HG03457 (cell line): ENCODE results near the gene TIFAB.

Source experiments
- ATAC-seq: cut with Tn5 transposase; IDR thresholded peaks from one replicate; pipeline ENCODE4 v1.9.1; 2021; ENCODE audit warnings: moderate number of reproducible peaks; ENCODE audit not compliant: unreplicated experiment

Gene TIFAB

DNA sequence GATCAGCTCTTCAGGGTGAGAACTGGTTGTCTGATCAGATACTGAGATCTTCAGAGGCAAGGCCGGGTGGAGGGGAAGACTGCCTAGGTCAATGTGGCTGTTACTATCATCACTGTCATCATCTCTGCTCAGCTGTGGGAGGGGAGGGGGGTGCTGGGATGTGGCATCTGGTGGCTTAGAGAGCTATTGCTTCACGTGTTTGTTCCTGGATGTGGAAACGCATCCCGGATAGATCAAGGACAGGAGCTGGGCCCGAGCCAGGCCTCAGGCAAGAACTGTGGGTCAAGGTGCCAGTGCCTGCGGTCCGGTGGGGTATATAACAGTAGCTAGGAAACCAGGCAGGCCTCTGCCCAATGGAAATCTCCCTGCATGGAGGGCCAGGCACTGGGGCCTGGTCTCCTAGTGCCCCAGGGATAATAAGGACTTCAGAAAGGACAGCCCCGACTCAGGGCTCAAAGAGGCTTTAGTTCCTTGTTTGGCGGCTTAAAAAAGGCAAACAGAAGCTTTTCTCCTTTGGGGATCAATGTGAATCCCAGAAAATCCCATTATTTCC, 30.3 kb upstream of the TIFAB start:
- ATAC-seq: no peak

- ATAC-seq: no peak
These were observed 29.8 kb upstream of the TIFAB start for GRCh38 chr5:135481909-135482311.

GRCh38 chr5:135481387-135481786, 29.2 kb upstream of the TIFAB start:
- no peak for ATAC-seq

- ATAC-seq: no peak
These were observed 28.4 kb upstream of the TIFAB start for GRCh38 chr5:135480511-135480910.

DNA sequence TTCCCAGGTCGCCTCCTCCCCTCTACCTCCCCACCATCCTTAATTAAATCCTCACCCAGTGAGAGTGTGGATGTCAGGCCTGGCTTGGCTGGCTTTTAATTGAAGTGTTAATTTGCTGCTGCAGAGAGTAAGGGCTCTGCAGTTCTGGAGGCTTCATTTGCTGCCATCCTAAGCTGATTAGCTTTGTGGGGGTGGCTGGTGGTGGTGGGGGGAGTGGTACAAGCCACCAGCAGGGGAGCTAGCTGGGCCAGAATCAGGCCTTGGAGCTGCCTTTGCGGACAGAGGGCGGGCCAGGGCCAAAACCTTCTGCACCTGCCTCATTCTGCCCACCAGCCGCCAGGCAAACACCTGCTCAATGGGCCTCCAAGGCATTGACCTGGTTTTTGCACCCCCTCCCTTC, 26.8 kb upstream of the TIFAB start:
- ATAC-seq: no peak

DNA sequence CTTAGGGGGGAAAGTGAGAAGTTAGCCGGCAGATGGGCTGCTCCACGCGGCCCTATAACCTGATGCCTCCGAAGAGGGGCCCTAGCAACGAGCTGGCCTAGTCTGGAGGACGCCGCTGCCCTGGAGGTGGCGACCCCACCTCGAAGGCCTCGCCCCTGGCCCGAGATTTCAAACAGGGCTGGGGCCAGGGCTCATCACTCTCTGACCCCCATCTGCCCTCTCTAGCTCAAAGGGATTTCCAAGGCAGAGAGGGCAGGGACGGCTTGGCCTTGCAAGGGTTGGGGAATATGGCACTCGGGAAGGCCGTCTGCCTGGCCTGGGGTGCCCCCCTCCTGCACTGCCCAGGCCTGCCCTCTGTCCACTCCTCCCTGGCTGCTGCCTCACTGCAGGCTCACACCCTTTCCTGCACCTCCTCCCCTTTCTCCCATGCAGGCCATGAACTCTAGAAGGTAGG, 25.5 kb upstream of the TIFAB start:
- no peak for ATAC-seq

GRCh38 chr5:135476615-135477581, 24.7 kb upstream of the TIFAB start:
- no peak for ATAC-seq

- no peak for ATAC-seq
These were observed 22.0 kb upstream of the TIFAB start for GRCh38 chr5:135473956-135474670.

GRCh38 chr5:135472141-135472540, 20.0 kb upstream of the TIFAB start:
- ATAC-seq: no peak

- no peak for ATAC-seq
These were observed 19.6 kb upstream of the TIFAB start for GRCh38 chr5:135471726-135472125.

GRCh38 chr5:135469911-135470310, 17.8 kb upstream of the TIFAB start:
- no peak for ATAC-seq

GRCh38 chr5:135468541-135468940, 16.4 kb upstream of the TIFAB start:
- ATAC-seq: no peak

- ATAC-seq: no peak
These were observed 15.8 kb upstream of the TIFAB start for GRCh38 chr5:135467871-135468485.

- ATAC-seq: no peak
These were observed 15.0 kb upstream of the TIFAB start for GRCh38 chr5:135467051-135467625.

- no peak for ATAC-seq
These were observed 14.3 kb upstream of the TIFAB start for GRCh38 chr5:135466178-135467050.

DNA sequence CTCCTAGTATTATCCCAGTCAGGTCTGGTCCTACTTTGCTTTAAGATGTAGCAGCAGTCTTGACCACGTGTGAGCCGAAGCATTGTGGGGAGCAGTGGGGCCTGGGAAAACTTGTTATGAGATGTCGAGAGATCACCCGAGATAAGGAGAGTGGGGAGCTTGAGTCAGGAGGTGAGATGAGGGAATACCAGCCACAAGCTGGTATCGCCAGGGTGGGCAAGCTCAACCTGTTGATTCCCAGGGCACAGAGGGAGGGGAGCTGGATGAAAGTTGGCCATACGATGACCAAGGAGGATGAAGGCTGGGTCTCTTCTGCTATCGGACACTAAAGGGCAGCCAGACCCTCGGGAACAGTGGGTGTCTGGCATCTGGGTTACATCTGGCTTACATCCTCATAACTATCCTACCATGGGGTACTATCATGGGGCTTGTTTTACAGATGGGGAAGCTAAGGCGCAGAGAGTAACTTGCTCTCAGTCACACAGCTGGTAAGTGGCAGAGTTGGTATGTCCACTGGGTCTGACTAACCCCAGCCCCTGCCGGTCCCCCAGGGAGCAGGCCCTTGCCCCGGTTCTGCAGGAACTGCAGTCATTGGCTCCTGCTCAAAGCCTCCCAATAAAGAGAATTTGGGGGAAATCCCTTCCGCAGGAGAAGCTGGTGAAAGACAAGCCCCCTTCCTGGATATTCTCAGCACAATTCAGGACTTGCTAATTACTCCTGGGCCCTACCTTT, 13.4 kb upstream of the TIFAB start:
- ATAC-seq: no peak

GRCh38 chr5:135462304-135462703, 10.2 kb upstream of the TIFAB start:
- peak; percentile 54 for ATAC-seq

GRCh38 chr5:135461481-135462151, 9.5 kb upstream of the TIFAB start:
- ATAC-seq: no peak
